Neural cell (in vitro differentiated cells): ENCODE measurements around the gene FRZB. TPM values are rescaled to one million over a fixed set of nuclear protein-coding genes. Genes with fewer than 3 reads are reported as not detected.

Experiments
- H2AFZ ChIP-seq: fragments of 200-600, 300-800 bp; sonication (generic), shearing (Covaris generic); 2 replicates; pipeline ENCODE4 v1.6.0; 2014; ENCODE audit warnings: low read depth, mild to moderate bottlenecking, antibody characterized with exemption, low read length, moderate library complexity
- H3F3A ChIP-seq: fragments of 200-600 bp; shearing (Covaris generic); 2 replicates; pipeline ENCODE4 v1.6.1; 2016; ENCODE audit warnings: mild to moderate bottlenecking, moderate library complexity, mixed read lengths, antibody characterized with exemption, low read length; ENCODE audit not compliant: insufficient read depth, poor library complexity, severe bottlenecking
- H3K27ac ChIP-seq: fragments of 200-600, 300-800 bp; sonication (generic), shearing (Covaris generic); 2 replicates; pipeline ENCODE4 v1.5.1; 2014; ENCODE audit warnings: mild to moderate bottlenecking, low read length, moderate library complexity
- H3K27me3 ChIP-seq: fragments of 300-800, 200-600 bp; sonication (generic), shearing (Covaris generic); 2 replicates; pipeline ENCODE4 v1.6.0; 2014; ENCODE audit warnings: mild to moderate bottlenecking, low read depth, low read length, moderate library complexity; ENCODE audit not compliant: insufficient read depth
- H3K36me3 ChIP-seq: fragments of 300-800, 200-600 bp; sonication (generic), shearing (Covaris generic); 2 replicates; pipeline ENCODE4 v1.5.1; 2014; ENCODE audit warnings: mild to moderate bottlenecking, antibody characterized with exemption, low read length, moderate library complexity; ENCODE audit not compliant: insufficient read depth
- H3K4me2 ChIP-seq: fragments of 300-800, 200-600 bp; sonication (generic), shearing (Covaris generic); 2 replicates; pipeline ENCODE4 v1.6.0; 2014; ENCODE audit warnings: mild to moderate bottlenecking, low read length
- H3K4me3 ChIP-seq: fragments of 300-800, 200-600 bp; sonication (generic), shearing (Covaris generic); 2 replicates; pipeline ENCODE4 v1.5.1; 2014; ENCODE audit warnings: mild to moderate bottlenecking, low read length, moderate library complexity
- H3K79me2 ChIP-seq: fragments of 200-600 bp; shearing (Covaris generic); replicated peaks from 2 replicates; pipeline ENCODE4 v1.6.0; 2014; ENCODE audit warnings: mild to moderate bottlenecking, low read length, moderate library complexity; ENCODE audit not compliant: insufficient read depth
- H3K9ac ChIP-seq: fragments of 300-800, 200-600 bp; sonication (generic), shearing (Covaris generic); 2 replicates; pipeline ENCODE4 v1.6.1; 2016; ENCODE audit warnings: mild to moderate bottlenecking, low read length, mixed read lengths
- H3K9me2 ChIP-seq: fragments of 200-600 bp; shearing (Covaris generic); 2 replicates; pipeline ENCODE4 v1.6.1; 2016; ENCODE audit warnings: mild to moderate bottlenecking, low read length, mixed read lengths; ENCODE audit not compliant: insufficient read depth
- H3K9me3 ChIP-seq: fragments of 200-600, 300-800 bp; sonication (generic), shearing (Covaris generic); 2 replicates; pipeline ENCODE4 v1.6.1; 2016; ENCODE audit warnings: mild to moderate bottlenecking, mixed run types, low read length, moderate library complexity, mixed read lengths
- H4K20me1 ChIP-seq: fragments of 200-600 bp; shearing (Covaris generic); 2 replicates; pipeline ENCODE4 v1.6.1; 2016; ENCODE audit warnings: mild to moderate bottlenecking, mixed run types; ENCODE audit not compliant: insufficient read depth
- CTCF ChIP-seq: fragments of 450-650 bp; IDR thresholded peaks from 2 replicates; pipeline ENCODE4 v1.5.1; 2014; ENCODE audit warnings: antibody characterized with exemption, mild to moderate bottlenecking, moderate library complexity; ENCODE audit not compliant: poor library complexity, severe bottlenecking
- EP300 ChIP-seq: fragments of 450-650 bp; conservative IDR thresholded peaks from 2 replicates; pipeline ENCODE4 v1.6.1; 2014; ENCODE audit warnings: antibody characterized with exemption, mild to moderate bottlenecking, moderate library complexity; ENCODE audit not compliant: poor library complexity, severe bottlenecking
- EZH2 ChIP-seq: fragments of 200-600, 300-800 bp; shearing (Covaris generic), sonication (generic); IDR thresholded peaks from 2 replicates; pipeline ENCODE4 v1.6.1; 2014; ENCODE audit warnings: antibody characterized with exemption, low read length, borderline replicate concordance, mild to moderate bottlenecking; ENCODE audit not compliant: insufficient read depth, poor library complexity, severe bottlenecking
- MXI1 ChIP-seq: fragments of 450-650 bp; conservative IDR thresholded peaks from 2 replicates; pipeline ENCODE4 v1.6.1; 2014; ENCODE audit warnings: antibody characterized with exemption, mild to moderate bottlenecking; ENCODE audit not compliant: poor library complexity, severe bottlenecking
- POLR2AphosphoS5 ChIP-seq: IDR thresholded peaks from 2 replicates; pipeline ENCODE4 v1.6.1; 2012
- RAD21 ChIP-seq: fragments of 450-650 bp; conservative IDR thresholded peaks from 2 replicates; pipeline ENCODE4 v1.6.1; 2014; ENCODE audit warnings: antibody characterized with exemption, mild to moderate bottlenecking, moderate library complexity
- REST ChIP-seq: IDR thresholded peaks from 2 replicates; pipeline ENCODE4 v1.6.1; 2012; ENCODE audit warnings: borderline replicate concordance
- SMC3 ChIP-seq: fragments of 450-650 bp; conservative IDR thresholded peaks from 2 replicates; pipeline ENCODE4 v1.6.1; 2014; ENCODE audit warnings: antibody characterized with exemption, mild to moderate bottlenecking, moderate library complexity; ENCODE audit not compliant: poor library complexity
- TAF1 ChIP-seq: IDR thresholded peaks from 2 replicates; pipeline ENCODE4 v1.6.1; 2012; ENCODE audit warnings: low read depth
- polyA plus RNA-seq: library from polyadenylated mRNA; depleted of rRNA; stranded (reverse); fragments of >200 nt; gene quantifications from 2 replicates; pipeline ENCODE4 v1.2.3, GENCODE V29; 2014

The FRZB gene
- polyA plus RNA-seq, 1 donor from 2014 or later, result 3.5 TPM

- Histone ChIP-seq H2AFZ (no peak overlapping the region), H3K9me3 (no peaks in the 10 kb centered on the region), H3K4me3 (no peak overlapping the region), H3K79me2 (no peaks in the 10 kb centered on the region), H3K36me3 (no peaks in the 10 kb centered on the region), H3K27me3 (no peaks in the 10 kb centered on the region), H3K4me2 (no peak overlapping the region), H3K9me2 (no peaks in the 10 kb centered on the region), H3K27ac (no peak overlapping the region), H3F3A (no peaks in the 10 kb centered on the region), H4K20me1 (no peaks in the 10 kb centered on the region), H3K9ac (no peak overlapping the region)
- TF ChIP-seq CTCF (no peak), REST (no peak), EP300 (no peak), MXI1 (no peak), EZH2 (no peak), SMC3 (no peak), POLR2AphosphoS5 (no peak), RAD21 (no peak), TAF1 (no peak)
Observed at GRCh38 chr2:182890773-182891378, 24.4 kb upstream of the FRZB start.

- no peaks in the 10 kb centered on the region for H3K9me2 ChIP-seq
- no peak overlapping the region for H3K4me3 ChIP-seq
- no peaks in the 10 kb centered on the region for H3K27me3 ChIP-seq
- TF ChIP-seq MXI1 (no peak), REST (no peak), CTCF (no peak), EP300 (no peak), POLR2AphosphoS5 (no peak), TAF1 (no peak), RAD21 (no peak), EZH2 (no peak), SMC3 (no peak)
- no peak overlapping the region for H3K9ac ChIP-seq
- H3K27ac ChIP-seq, result no peak overlapping the region
- H3K79me2 ChIP-seq, result no peaks in the 10 kb centered on the region
- H3K4me2 ChIP-seq, result no peak overlapping the region
- no peaks in the 10 kb centered on the region for H4K20me1 ChIP-seq
- no peaks in the 10 kb centered on the region for H3F3A ChIP-seq
- H2AFZ ChIP-seq, result no peak overlapping the region
- no peaks in the 10 kb centered on the region for H3K36me3 ChIP-seq
- no peaks in the 10 kb centered on the region for H3K9me3 ChIP-seq
Observed at GRCh38 chr2:182890305-182890704, 23.9 kb upstream of the FRZB start.
